IPS-11a (cell line): ENCODE results near the gene OTUD7B.

Source experiments
- H3K4me3 ChIP-seq: one replicate; pipeline ENCODE4 v1.5.1; 2013; ENCODE audit warnings: low read depth, low read length, control low read depth

OTUD7B gene

GRCh38 chr1:149923626-149924025 lies 86.9 kb downstream of the OTUD7B start:
- H3K4me3 ChIP-seq, result no peak overlapping the region

- H3K4me3 ChIP-seq, result peak within 1 kb of the TSS; percentile 76
Observed at GRCh38 chr1:149917571-149918144, 92.9 kb downstream of the OTUD7B start, which contains the start of gene SV2A. SV2A (minus strand) TSS chr1:149917844; CDS start chr1:149913840, 4,004 bp downstream.

GRCh38 chr1:149916898-149917252 lies 93.7 kb downstream of the OTUD7B start:
- peak overlapping the region; percentile 76 for H3K4me3 ChIP-seq

- H3K4me3 ChIP-seq, result peak overlapping the region; percentile 76
Observed at GRCh38 chr1:149916193-149916897, 94.2 kb downstream of the OTUD7B start.

- no peak overlapping the region for H3K4me3 ChIP-seq
Observed at GRCh38 chr1:149915429-149916192, 94.9 kb downstream of the OTUD7B start.

GRCh38 chr1:149914545-149914944 lies 96.0 kb downstream of the OTUD7B start:
- no peak overlapping the region for H3K4me3 ChIP-seq

- no peak overlapping the region for H3K4me3 ChIP-seq
Observed at GRCh38 chr1:149906570-149907075, 103.9 kb downstream of the OTUD7B start.

- H3K4me3 ChIP-seq, result no peak overlapping the region
Observed at GRCh38 chr1:149903836-149904491, 106.6 kb downstream of the OTUD7B start.

GRCh38 chr1:149899460-149900284 lies 110.9 kb downstream of the OTUD7B start, which contains the start of gene BOLA1:
BOLA1 (plus strand) TSS chr1:149899568; CDS start chr1:149900060, 492 bp downstream.
- H3K4me3 ChIP-seq, result peak within 1 kb of the TSS; percentile 51

GRCh38 chr1:149896575-149896974 lies 114.0 kb downstream of the OTUD7B start:
- H3K4me3 ChIP-seq, result no peak overlapping the region

- H3K4me3 ChIP-seq, result peak overlapping the region; percentile 50
Observed at GRCh38 chr1:149888999-149889289, 121.6 kb downstream of the OTUD7B start.

GRCh38 chr1:149888247-149888998 lies 122.1 kb downstream of the OTUD7B start:
- H3K4me3 ChIP-seq, result peak overlapping the region; percentile 50
